Measurements from ENCODE around the gene EPHB6. TPM values are rescaled to one million over a fixed set of nuclear protein-coding genes. Genes with fewer than 3 reads are reported as not detected.

EPHB6 gene
- total RNA-seq = 100 to 1,000 TPM; 158 to 346 (median 221) TPM

GRCh38 chr7:142854372-142855113 lies at the start of gene EPHB6:
Gene EPHB6, plus strand, starts transcription at chr7:142855076. Its CDS starts 8,152 bp downstream, at chr7:142863228.
- DNase-seq (ENCODE audit: low spot score in 2 of 2) = peak; percentile 73 to 97
- intact Hi-C loops (cut with DNase I; ENCODE audit: low total_unique reads) = no loop called here
- peak within 1 kb of the TSS; percentile 69 for H3K4me3 ChIP-seq (ENCODE audit: low read depth, poor library complexity, severe bottlenecking)
- WGBS, 2 donors = 0% methylated on average over 28 to 46 of the region's 70 CpGs
- TF ChIP-seq POLR2A (IDR thresholded peaks at IDR 0.05) (no peak), CTCF (IDR thresholded peaks at IDR 0.05) (no peak)

- H3K4me3 ChIP-seq (ENCODE audit: low read depth, poor library complexity, severe bottlenecking) = no peak overlapping the region
- intact Hi-C loops (cut with DNase I; ENCODE audit: low total_unique reads) = no loop called here
- WGBS, 2 donors = 84 to 86% methylated on average over 3 of the region's 3 CpGs
- TF ChIP-seq CTCF (IDR thresholded peaks at IDR 0.05) = no peak
- DNase-seq (ENCODE audit: low spot score in 2 of 2) = no peak
These were observed 49.4 kb upstream of the EPHB6 start for GRCh38 chr7:142805350-142806021.

- intact Hi-C loops (cut with DNase I; ENCODE audit: low total_unique reads) = no loop called here
- WGBS, 2 donors = 58% methylated on average over 2 of the region's 2 CpGs
These were observed 48.9 kb upstream of the EPHB6 start for GRCh38 chr7:142806022-142806356.

GRCh38 chr7:142806957-142807356 lies 47.9 kb upstream of the EPHB6 start:
- intact Hi-C loops (cut with DNase I; ENCODE audit: low total_unique reads) = no loop called here
- no peak for TF ChIP-seq POLR2A (IDR thresholded peaks at IDR 0.05)
- TF ChIP-seq CTCF (IDR thresholded peaks at IDR 0.05) = no peak
- 83 to 93% methylated on average over 1 of the region's 1 CpG for WGBS, 2 donors

More at GRCh38 chr7:142806022-142806356, 48.9 kb upstream of the EPHB6 start:
- no peak overlapping the region for H3K4me3 ChIP-seq (ENCODE audit: low read depth, poor library complexity, severe bottlenecking)
- DNase-seq (ENCODE audit: low spot score in 2 of 2) = no peak
- TF ChIP-seq POLR2A (IDR thresholded peaks at IDR 0.05) (no peak), CTCF (IDR thresholded peaks at IDR 0.05) (no peak)

GRCh38 chr7:142807855-142808460 lies 46.9 kb upstream of the EPHB6 start:
- no peak for DNase-seq (ENCODE audit: low spot score in 2 of 2)
- TF ChIP-seq POLR2A (IDR thresholded peaks at IDR 0.05) = no peak
- no peak for TF ChIP-seq CTCF (IDR thresholded peaks at IDR 0.05)
- H3K4me3 ChIP-seq (ENCODE audit: low read depth, poor library complexity, severe bottlenecking) = no peak overlapping the region
- intact Hi-C loops (cut with DNase I; ENCODE audit: low total_unique reads) = no loop called here
- WGBS, 2 donors = 62 to 63% methylated on average over 3 of the region's 3 CpGs

More at GRCh38 chr7:142806957-142807356, 47.9 kb upstream of the EPHB6 start:
- DNase-seq (ENCODE audit: low spot score in 2 of 2) = no peak
- no peak overlapping the region for H3K4me3 ChIP-seq (ENCODE audit: low read depth, poor library complexity, severe bottlenecking)

All from lower leg skin (tissue), 4 donors.